Keratinocyte (primary cell): ENCODE data around the gene CENPT. TPM values are rescaled to one million over a fixed set of nuclear protein-coding genes. Genes with fewer than 3 reads are reported as not detected.

Experiments
- DNase-seq: peaks from one replicate; pipeline ENCODE4 v3.0.0-alpha.2; 2011; ENCODE audit warnings: low read depth, missing footprints, low spot score
- FAIRE-seq: peaks from 2 replicates; lab custom pipeline; 2011; peaks lifted over from hg19 to GRCh38; lab: Jason Lieb, UNC
- H2AFZ ChIP-seq: 2 replicates; pipeline ENCODE4 v1.6.0; 2012; ENCODE audit warnings: low read length, control low read depth, inconsistent platforms; ENCODE audit not compliant: control insufficient read depth
- H3K27ac ChIP-seq: 2 replicates; pipeline ENCODE4 v1.5.1; 2011; ENCODE audit warnings: low read length; ENCODE audit not compliant: control insufficient read depth, insufficient read depth
- H3K27me3 ChIP-seq: 3 replicates; pipeline ENCODE4 v1.6.0; 2011; ENCODE audit warnings: low read length; ENCODE audit not compliant: control insufficient read depth, insufficient read depth; ENCODE audit errors: extremely low read depth
- H3K36me3 ChIP-seq, 2 experiments: 2 replicates in 1 of 2; 3 replicates in 1 of 2; pipeline ENCODE4 v1.5.1; 2011; ENCODE audit warnings: low read length in 2 of 2, mild to moderate bottlenecking in 1 of 2; ENCODE audit not compliant: control insufficient read depth in 2 of 2, insufficient read depth in 2 of 2; ENCODE audit errors: extremely low read depth in 1 of 2
- H3K4me1 ChIP-seq: 3 replicates; pipeline ENCODE4 v1.5.1; 2011; ENCODE audit warnings: low read length; ENCODE audit not compliant: control insufficient read depth, insufficient read depth; ENCODE audit errors: extremely low read depth
- H3K4me2 ChIP-seq: 3 replicates; pipeline ENCODE4 v1.6.0; 2011; ENCODE audit warnings: low read depth, low read length; ENCODE audit not compliant: control insufficient read depth, insufficient read depth; ENCODE audit errors: extremely low read depth
- H3K4me3 ChIP-seq, 3 experiments: fragments of 200-600 bp in 1 of 3; sonication (generic) in 1 of 3; 2 replicates in 2 of 3; 3 replicates in 1 of 3; pipeline ENCODE4 v1.5.1; 2011 to 2016; ENCODE audit warnings: low read length in 3 of 3, mild to moderate bottlenecking in 3 of 3, control low read depth in 2 of 3, inconsistent platforms in 1 of 3, low read depth in 1 of 3, mixed read lengths in 1 of 3, mixed run types in 1 of 3, moderate library complexity in 1 of 3; ENCODE audit not compliant: control insufficient read depth in 2 of 3, insufficient read depth in 2 of 3; ENCODE audit errors: extremely low read depth in 1 of 3
- H3K79me2 ChIP-seq: 2 replicates; pipeline ENCODE4 v1.6.0; 2012; ENCODE audit warnings: low read length; ENCODE audit not compliant: control insufficient read depth, insufficient read depth
- H3K9ac ChIP-seq: 3 replicates; pipeline ENCODE4 v1.6.0; 2011; ENCODE audit warnings: low read length; ENCODE audit not compliant: control insufficient read depth, insufficient read depth; ENCODE audit errors: extremely low read depth
- H3K9me1 ChIP-seq: 3 replicates; pipeline ENCODE4 v1.6.0; 2011; ENCODE audit warnings: low read length; ENCODE audit not compliant: control insufficient read depth, insufficient read depth; ENCODE audit errors: extremely low read depth
- H3K9me3 ChIP-seq: 2 replicates; pipeline ENCODE4 v1.5.1; 2012; ENCODE audit warnings: low read depth, low read length; ENCODE audit not compliant: control insufficient read depth
- H4K20me1 ChIP-seq: 3 replicates; pipeline ENCODE4 v1.6.0; 2011; ENCODE audit warnings: low read length; ENCODE audit not compliant: control insufficient read depth, insufficient read depth; ENCODE audit errors: extremely low read depth
- EZH2 ChIP-seq: IDR thresholded peaks from one replicate; pipeline ENCODE4 v1.6.1; 2012; ENCODE audit warnings: inconsistent platforms, mild to moderate bottlenecking, low read length, moderate library complexity
- dilution Hi-C: fragments of 300-500 bp; cut with MboI; formaldehyde crosslinking; loops from one replicate; pipeline ENCODE4 v1.7.0; 2020; ENCODE audit warnings: low sequenced_read_pairs; ENCODE audit not compliant: extremely low pct_ligation_motif_present
- polyA plus RNA-seq, 5 experiments: library from polyadenylated mRNA; depleted of rRNA in 3 of 5; stranded (reverse) in 3 of 5; stranded (forward) in 1 of 5; unstranded in 1 of 5; fragments of >200 nt; gene quantifications; 1 replicate in 1 of 5; 2 replicates in 3 of 5; 3 replicates in 1 of 5; pipeline versions ENCODE4 v1.2.1 to v1.2.3, GENCODE V29; 2011 to 2012; ENCODE audit warnings: missing spikeins in 2 of 5, low read depth in 1 of 5, low replicate concordance in 1 of 5
- TF ChIP-seq, protein P1 (sequence below), 3 experiments: IDR thresholded peaks in 1 of 3; conservative IDR thresholded peaks in 1 of 3; optimal IDR thresholded peaks in 1 of 3; 2 replicates in 2 of 3; 3 replicates in 1 of 3; pipeline versions ENCODE3 to v1.5.1; 2011; ENCODE audit warnings: low read length in 3 of 3, mild to moderate bottlenecking in 3 of 3, moderate library complexity in 2 of 3, control low read depth in 1 of 3, inconsistent platforms in 1 of 3; ENCODE audit not compliant: insufficient read depth in 2 of 3; ENCODE audit errors: extremely low read depth in 1 of 3

The CENPT gene
- polyA plus RNA-seq, 1 donor (not counting 4 experiments of a cell fraction or from before 2014, with no cell fraction given): 30.1 TPM

- no peak overlapping the region for H3K9ac ChIP-seq
- no peak for TF ChIP-seq EZH2
- TF ChIP-seq, protein P1, sequence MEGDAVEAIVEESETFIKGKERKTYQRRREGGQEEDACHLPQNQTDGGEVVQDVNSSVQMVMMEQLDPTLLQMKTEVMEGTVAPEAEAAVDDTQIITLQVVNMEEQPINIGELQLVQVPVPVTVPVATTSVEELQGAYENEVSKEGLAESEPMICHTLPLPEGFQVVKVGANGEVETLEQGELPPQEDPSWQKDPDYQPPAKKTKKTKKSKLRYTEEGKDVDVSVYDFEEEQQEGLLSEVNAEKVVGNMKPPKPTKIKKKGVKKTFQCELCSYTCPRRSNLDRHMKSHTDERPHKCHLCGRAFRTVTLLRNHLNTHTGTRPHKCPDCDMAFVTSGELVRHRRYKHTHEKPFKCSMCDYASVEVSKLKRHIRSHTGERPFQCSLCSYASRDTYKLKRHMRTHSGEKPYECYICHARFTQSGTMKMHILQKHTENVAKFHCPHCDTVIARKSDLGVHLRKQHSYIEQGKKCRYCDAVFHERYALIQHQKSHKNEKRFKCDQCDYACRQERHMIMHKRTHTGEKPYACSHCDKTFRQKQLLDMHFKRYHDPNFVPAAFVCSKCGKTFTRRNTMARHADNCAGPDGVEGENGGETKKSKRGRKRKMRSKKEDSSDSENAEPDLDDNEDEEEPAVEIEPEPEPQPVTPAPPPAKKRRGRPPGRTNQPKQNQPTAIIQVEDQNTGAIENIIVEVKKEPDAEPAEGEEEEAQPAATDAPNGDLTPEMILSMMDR (optimal IDR thresholded peaks at IDR 0.05 in 1 of 3, IDR thresholded peaks at IDR 0.05 in 1 of 3, conservative IDR thresholded peaks at IDR 0.05 in 1 of 3; ENCODE audit: extremely low read depth in 1 of 3, insufficient read depth in 2 of 3, low read length in 3 of 3): no peak
- DNase-seq: no peak
- peaks cover 92% of the 10 kb centered on the region for H3K79me2 ChIP-seq
- no peak for FAIRE-seq
- H3K9me3 ChIP-seq: no peaks in the 10 kb centered on the region
- peaks cover 25% of the 10 kb centered on the region for H3K4me1 ChIP-seq
- H3K27ac ChIP-seq: peak overlapping the region; percentile 48
- peaks cover 5% of the 10 kb centered on the region for H3K9me1 ChIP-seq
- peaks cover 5 to 25% of the 10 kb centered on the region in 2 experiments for H3K36me3 ChIP-seq
- H3K4me2 ChIP-seq: no peak overlapping the region
- no peaks in the 10 kb centered on the region for H3K27me3 ChIP-seq
- no peak overlapping the region for H3K4me3 ChIP-seq
- H4K20me1 ChIP-seq: peaks cover 27% of the 10 kb centered on the region
- dilution Hi-C loops: no loop called here
- no peak overlapping the region for H2AFZ ChIP-seq
Observed at GRCh38 chr16:67855789-67856188, 8.3 kb upstream of the CENPT start.

GRCh38 chr16:67853670-67854069 is 6.2 kb upstream of the CENPT start:
- dilution Hi-C loops: no loop called here
- DNase-seq: no peak
- Histone ChIP-seq H3K36me3 (peaks cover 0 to 22% of the 10 kb centered on the region in 2 experiments), H3K9ac (no peak overlapping the region), H3K27ac (no peak overlapping the region), H2AFZ (no peak overlapping the region), H3K4me1 (peaks cover 21% of the 10 kb centered on the region), H3K9me1 (peaks cover 7% of the 10 kb centered on the region), H4K20me1 (peaks cover 27% of the 10 kb centered on the region), H3K79me2 (peaks cover 91% of the 10 kb centered on the region), H3K4me2 (no peak overlapping the region), H3K9me3 (no peaks in the 10 kb centered on the region), H3K27me3 (no peaks in the 10 kb centered on the region), H3K4me3 (no peak overlapping the region)
- TF ChIP-seq EZH2: no peak
- TF ChIP-seq, protein P1 (optimal IDR thresholded peaks at IDR 0.05 in 1 of 3, IDR thresholded peaks at IDR 0.05 in 1 of 3, conservative IDR thresholded peaks at IDR 0.05 in 1 of 3; ENCODE audit: extremely low read depth in 1 of 3, insufficient read depth in 2 of 3, low read length in 3 of 3): no peak
- FAIRE-seq: no peak
